EH (cell line): ENCODE measurements around the gene SEMA4C.
A peak's percentile ranks its signal among the peaks of the same experiment; 100 is the strongest.

Experiments used
- DNase-seq: peaks from one replicate; pipeline ENCODE4 v3.0.0-alpha.2; 2015; ENCODE audit warnings: low read depth

SEMA4C gene

GRCh38 chr2:96819876-96820511, 49.9 kb downstream of the SEMA4C start:
- no peak for DNase-seq

GRCh38 chr2:96819128-96819875, 50.6 kb downstream of the SEMA4C start:
- no peak for DNase-seq

GRCh38 chr2:96817882-96818281, 52.0 kb downstream of the SEMA4C start:
- DNase-seq, result no peak

GRCh38 chr2:96816836-96817702, 52.8 kb downstream of the SEMA4C start:
- DNase-seq, result peak; percentile 31

DNA sequence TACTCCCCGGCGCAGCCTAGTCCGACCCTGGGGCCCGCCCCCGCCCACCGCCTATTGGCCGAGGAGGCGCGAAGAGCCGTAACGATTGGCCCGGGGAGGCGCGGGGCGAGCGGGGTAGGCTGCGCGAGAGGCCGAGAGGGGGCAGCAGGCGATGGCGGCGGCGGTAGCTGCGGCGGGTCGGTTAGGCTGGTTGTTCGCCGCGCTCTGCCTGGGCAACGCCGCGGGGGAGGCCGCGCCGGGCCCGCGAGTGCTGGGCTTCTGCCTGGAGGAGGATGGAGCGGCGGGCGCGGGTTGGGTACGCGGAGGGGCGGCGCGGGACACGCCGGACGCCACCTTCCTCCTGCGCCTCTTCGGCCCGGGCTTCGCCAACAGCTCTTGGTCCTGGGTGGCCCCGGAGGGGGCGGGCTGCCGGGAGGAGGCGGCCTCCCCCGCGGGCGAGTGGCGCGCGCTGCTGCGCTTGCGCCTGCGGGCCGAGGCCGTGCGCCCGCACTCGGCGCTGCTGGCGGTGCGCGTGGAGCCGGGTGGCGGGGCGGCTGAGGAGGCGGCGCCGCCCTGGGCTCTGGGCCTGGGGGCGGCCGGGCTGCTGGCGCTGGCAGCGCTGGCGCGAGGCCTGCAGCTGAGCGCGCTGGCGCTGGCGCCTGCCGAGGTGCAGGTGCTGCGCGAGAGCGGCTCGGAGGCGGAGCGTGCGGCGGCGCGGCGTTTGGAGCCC, 53.6 kb downstream of the SEMA4C start, which contains the start of gene CNNM3:
Gene CNNM3, plus strand, starts transcription at position 142 of the 709 bp plus-strand sequence. Its CDS starts 10 bp downstream, at position 152.
- DNase-seq, result peak; percentile 92

GRCh38 chr2:96815326-96816126, 54.4 kb downstream of the SEMA4C start:
- DNase-seq, result peak; percentile 34

DNA sequence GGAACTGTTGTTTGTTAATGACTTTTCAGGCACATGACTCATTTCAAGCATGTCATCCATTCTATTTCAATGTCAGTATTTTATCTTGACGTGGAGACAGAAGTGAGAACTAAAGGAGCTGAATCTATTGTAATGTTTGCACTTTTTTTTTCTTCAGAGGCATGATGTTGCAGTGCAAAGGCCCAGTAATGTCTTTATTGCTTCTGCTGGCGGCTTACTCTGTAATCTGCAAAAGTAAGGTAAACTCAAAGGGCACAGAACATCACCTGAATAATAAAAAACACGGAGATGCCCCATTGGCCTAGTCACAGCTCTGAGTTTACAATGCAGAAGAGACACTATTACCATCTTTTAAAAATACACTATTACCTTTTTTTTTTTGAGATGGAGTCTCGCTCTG, 56.2 kb downstream of the SEMA4C start:
- DNase-seq, result no peak

DNA sequence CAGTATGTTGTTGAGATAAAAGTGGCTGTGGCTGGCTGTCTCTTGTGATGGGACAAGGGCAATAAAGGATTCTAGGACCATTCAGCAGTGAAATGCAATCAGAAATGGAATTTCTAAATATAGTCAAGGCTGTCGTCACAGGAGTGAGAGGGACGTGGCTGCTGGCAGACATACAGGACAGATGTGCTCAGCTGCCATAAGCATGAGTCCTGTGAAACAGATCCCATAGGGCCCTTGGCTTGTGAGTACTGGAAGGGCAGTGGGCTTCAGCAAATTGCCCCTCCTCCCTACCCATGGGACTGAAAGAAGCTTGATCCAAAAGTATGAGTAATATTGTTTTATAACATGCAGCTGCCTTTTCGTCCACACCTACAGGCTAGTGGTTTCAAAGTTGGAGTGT, 58.0 kb downstream of the SEMA4C start:
- DNase-seq, result peak; percentile 25

- DNase-seq, result no peak
Observed at GRCh38 chr2:96810783-96811192, 59.1 kb downstream of the SEMA4C start.

GRCh38 chr2:96809951-96810782, 59.7 kb downstream of the SEMA4C start:
- DNase-seq, result no peak
